Measurements from ENCODE around the gene CADPS.
A peak's percentile ranks its signal among the peaks of the same experiment; 100 is the strongest.

Gene CADPS

DNA sequence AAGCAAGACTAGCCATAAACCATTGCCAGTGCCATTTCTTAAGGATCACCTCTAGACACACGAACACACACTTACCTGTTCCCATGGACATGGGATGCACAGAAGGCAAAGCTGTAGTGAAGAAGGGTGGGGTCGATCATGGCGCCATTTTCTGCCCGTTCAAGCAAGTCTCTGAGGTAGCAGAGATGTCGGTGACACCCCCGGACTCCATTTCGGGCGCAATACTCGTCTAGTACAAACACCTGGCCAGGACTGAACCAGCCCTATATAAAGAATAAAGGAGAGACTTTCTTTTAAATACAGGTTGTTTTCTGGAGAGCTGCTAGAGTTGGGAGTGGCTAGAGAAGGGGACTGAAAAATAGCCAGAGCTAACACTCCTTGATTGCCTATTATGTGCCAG is 342.4 kb downstream of the CADPS start:
- ATAC-seq = no peak
- TF ChIP-seq, protein P1, sequence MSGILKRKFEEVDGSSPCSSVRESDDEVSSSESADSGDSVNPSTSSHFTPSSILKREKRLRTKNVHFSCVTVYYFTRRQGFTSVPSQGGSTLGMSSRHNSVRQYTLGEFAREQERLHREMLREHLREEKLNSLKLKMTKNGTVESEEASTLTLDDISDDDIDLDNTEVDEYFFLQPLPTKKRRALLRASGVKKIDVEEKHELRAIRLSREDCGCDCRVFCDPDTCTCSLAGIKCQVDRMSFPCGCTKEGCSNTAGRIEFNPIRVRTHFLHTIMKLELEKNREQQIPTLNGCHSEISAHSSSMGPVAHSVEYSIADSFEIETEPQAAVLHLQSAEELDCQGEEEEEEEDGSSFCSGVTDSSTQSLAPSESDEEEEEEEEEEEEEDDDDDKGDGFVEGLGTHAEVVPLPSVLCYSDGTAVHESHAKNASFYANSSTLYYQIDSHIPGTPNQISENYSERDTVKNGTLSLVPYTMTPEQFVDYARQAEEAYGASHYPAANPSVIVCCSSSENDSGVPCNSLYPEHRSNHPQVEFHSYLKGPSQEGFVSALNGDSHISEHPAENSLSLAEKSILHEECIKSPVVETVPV (CRISPR knock-in tag; IDR thresholded peaks at IDR 0.05) = no peak
- TF ChIP-seq ZFP30 (CRISPR knock-in tag; IDR thresholded peaks at IDR 0.05) = no peak
- TF ChIP-seq, protein P2, sequence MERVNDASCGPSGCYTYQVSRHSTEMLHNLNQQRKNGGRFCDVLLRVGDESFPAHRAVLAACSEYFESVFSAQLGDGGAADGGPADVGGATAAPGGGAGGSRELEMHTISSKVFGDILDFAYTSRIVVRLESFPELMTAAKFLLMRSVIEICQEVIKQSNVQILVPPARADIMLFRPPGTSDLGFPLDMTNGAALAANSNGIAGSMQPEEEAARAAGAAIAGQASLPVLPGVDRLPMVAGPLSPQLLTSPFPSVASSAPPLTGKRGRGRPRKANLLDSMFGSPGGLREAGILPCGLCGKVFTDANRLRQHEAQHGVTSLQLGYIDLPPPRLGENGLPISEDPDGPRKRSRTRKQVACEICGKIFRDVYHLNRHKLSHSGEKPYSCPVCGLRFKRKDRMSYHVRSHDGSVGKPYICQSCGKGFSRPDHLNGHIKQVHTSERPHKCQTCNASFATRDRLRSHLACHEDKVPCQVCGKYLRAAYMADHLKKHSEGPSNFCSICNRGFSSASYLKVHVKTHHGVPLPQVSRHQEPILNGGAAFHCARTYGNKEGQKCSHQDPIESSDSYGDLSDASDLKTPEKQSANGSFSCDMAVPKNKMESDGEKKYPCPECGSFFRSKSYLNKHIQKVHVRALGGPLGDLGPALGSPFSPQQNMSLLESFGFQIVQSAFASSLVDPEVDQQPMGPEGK (CRISPR knock-in tag; IDR thresholded peaks at IDR 0.05; ENCODE audit: borderline replicate concordance) = no peak
- TF ChIP-seq, protein P3, sequence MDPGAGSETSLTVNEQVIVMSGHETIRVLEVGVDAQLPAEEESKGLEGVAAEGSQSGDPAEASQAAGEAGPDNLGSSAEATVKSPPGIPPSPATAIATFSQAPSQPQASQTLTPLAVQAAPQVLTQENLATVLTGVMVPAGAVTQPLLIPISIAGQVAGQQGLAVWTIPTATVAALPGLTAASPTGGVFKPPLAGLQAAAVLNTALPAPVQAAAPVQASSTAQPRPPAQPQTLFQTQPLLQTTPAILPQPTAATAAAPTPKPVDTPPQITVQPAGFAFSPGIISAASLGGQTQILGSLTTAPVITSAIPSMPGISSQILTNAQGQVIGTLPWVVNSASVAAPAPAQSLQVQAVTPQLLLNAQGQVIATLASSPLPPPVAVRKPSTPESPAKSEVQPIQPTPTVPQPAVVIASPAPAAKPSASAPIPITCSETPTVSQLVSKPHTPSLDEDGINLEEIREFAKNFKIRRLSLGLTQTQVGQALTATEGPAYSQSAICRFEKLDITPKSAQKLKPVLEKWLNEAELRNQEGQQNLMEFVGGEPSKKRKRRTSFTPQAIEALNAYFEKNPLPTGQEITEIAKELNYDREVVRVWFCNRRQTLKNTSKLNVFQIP (CRISPR knock-in tag; IDR thresholded peaks at IDR 0.05; ENCODE audit: borderline replicate concordance, low read depth) = no peak
- TF ChIP-seq GLIS3 (CRISPR knock-in tag; IDR thresholded peaks at IDR 0.05) = no peak
- TF ChIP-seq SNAI2 (CRISPR knock-in tag; IDR thresholded peaks at IDR 0.05) = no peak
- TF ChIP-seq, protein P4, sequence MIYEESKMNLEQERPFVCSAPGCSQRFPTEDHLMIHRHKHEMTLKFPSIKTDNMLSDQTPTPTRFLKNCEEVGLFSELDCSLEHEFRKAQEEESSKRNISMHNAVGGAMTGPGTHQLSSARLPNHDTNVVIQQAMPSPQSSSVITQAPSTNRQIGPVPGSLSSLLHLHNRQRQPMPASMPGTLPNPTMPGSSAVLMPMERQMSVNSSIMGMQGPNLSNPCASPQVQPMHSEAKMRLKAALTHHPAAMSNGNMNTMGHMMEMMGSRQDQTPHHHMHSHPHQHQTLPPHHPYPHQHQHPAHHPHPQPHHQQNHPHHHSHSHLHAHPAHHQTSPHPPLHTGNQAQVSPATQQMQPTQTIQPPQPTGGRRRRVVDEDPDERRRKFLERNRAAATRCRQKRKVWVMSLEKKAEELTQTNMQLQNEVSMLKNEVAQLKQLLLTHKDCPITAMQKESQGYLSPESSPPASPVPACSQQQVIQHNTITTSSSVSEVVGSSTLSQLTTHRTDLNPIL (CRISPR knock-in tag; IDR thresholded peaks at IDR 0.05; ENCODE audit: low read depth) = no peak
- no peak for TF ChIP-seq ZNF70 (CRISPR knock-in tag; IDR thresholded peaks at IDR 0.05)
- no peak for TF ChIP-seq ZNF8 (CRISPR knock-in tag; IDR thresholded peaks at IDR 0.05)
- no peak for TF ChIP-seq RARB (CRISPR knock-in tag; IDR thresholded peaks at IDR 0.05)
- no peak for TF ChIP-seq ISL1 (CRISPR knock-in tag; IDR thresholded peaks at IDR 0.05)
- no peak for TF ChIP-seq ARNTL (CRISPR knock-in tag; IDR thresholded peaks at IDR 0.05; ENCODE audit: borderline replicate concordance, low read depth)

DNA sequence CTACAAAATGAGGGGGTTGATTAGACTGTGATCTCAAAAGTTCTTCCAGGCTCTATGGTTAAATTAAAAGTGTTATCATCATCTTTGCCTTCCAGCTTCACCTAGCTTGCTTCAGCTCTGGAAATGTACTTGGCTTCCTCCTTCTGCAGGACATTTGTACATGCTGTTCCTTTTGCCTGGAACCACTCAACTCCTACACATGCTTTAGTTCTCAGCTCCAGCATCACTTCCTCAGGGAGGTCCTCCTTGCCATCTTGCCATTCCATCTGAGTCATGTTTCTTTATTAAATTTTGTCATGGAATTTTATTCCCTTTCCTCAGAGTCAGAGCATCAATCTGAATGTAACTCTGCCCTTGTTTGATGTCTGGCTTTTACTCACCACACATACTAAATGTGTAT is 343.2 kb downstream of the CADPS start:
- no peak for ATAC-seq
- TF ChIP-seq, protein P3 (CRISPR knock-in tag; IDR thresholded peaks at IDR 0.05; ENCODE audit: borderline replicate concordance, low read depth) = no peak
- peak; percentile 95 for TF ChIP-seq ZFP3 (CRISPR knock-in tag; IDR thresholded peaks at IDR 0.05)

DNA sequence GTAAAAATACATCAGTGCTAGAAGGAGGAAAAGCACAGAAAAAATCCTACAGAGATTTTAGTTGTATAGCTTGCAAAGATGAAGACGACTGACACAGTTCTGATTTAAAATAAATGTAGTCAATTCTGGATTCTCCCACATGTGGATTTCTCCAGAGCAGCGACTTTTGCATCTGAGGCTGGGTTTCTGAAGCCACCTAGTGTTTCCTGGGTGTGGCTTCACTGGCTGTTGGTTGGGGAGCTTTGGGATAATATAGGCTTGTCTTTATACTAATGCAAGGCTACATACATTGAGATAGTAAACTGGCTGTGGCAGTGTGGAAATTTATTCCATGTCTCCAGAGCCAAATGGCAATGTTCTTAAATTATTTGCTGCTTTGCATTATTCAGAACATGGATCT is 343.7 kb downstream of the CADPS start:
- no peak for ATAC-seq
- TF ChIP-seq BACH2 (CRISPR knock-in tag; IDR thresholded peaks at IDR 0.05; ENCODE audit: borderline replicate concordance) = no peak

DNA sequence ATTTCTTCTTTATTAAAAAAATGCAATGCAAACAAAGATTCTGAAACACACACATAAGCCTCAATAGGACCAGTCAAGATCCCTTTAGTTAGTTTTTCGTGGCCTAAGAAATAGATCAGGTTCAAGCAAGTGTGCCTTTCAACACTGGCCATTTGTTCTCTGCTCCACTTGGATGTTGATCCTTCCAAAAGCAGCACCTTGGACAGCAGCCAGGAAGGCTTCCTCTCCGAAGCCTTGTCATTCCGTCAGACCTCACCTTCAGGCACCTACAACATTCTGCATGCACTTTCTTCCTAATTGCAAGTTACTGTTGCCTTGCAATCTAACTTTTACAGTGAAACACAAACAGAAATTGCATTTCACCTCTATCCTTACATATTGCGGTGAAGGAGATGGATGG is 346.0 kb downstream of the CADPS start:
- TF ChIP-seq TCF4 (CRISPR knock-in tag; IDR thresholded peaks at IDR 0.05; ENCODE audit: borderline replicate concordance) (no peak), ZNF8 (CRISPR knock-in tag; IDR thresholded peaks at IDR 0.05) (no peak), ZFP3 (CRISPR knock-in tag; IDR thresholded peaks at IDR 0.05) (no peak), ISL1 (CRISPR knock-in tag; IDR thresholded peaks at IDR 0.05) (no peak), SNAI2 (CRISPR knock-in tag; IDR thresholded peaks at IDR 0.05) (no peak), BACH2 (CRISPR knock-in tag; IDR thresholded peaks at IDR 0.05; ENCODE audit: borderline replicate concordance) (no peak), PPARA (CRISPR knock-in tag; IDR thresholded peaks at IDR 0.05; ENCODE audit: borderline replicate concordance) (no peak), RARB (CRISPR knock-in tag; IDR thresholded peaks at IDR 0.05) (no peak), CSDC2 (CRISPR knock-in tag; IDR thresholded peaks at IDR 0.05) (no peak), ARNTL (CRISPR knock-in tag; IDR thresholded peaks at IDR 0.05; ENCODE audit: borderline replicate concordance, low read depth) (no peak), ESRRG (CRISPR knock-in tag; IDR thresholded peaks at IDR 0.05) (no peak), ZFP30 (CRISPR knock-in tag; IDR thresholded peaks at IDR 0.05) (no peak), TOX (CRISPR knock-in tag; IDR thresholded peaks at IDR 0.05; ENCODE audit: borderline replicate concordance) (no peak), ZC3H10 (CRISPR knock-in tag; IDR thresholded peaks at IDR 0.05) (no peak)
- TF ChIP-seq, protein P5, sequence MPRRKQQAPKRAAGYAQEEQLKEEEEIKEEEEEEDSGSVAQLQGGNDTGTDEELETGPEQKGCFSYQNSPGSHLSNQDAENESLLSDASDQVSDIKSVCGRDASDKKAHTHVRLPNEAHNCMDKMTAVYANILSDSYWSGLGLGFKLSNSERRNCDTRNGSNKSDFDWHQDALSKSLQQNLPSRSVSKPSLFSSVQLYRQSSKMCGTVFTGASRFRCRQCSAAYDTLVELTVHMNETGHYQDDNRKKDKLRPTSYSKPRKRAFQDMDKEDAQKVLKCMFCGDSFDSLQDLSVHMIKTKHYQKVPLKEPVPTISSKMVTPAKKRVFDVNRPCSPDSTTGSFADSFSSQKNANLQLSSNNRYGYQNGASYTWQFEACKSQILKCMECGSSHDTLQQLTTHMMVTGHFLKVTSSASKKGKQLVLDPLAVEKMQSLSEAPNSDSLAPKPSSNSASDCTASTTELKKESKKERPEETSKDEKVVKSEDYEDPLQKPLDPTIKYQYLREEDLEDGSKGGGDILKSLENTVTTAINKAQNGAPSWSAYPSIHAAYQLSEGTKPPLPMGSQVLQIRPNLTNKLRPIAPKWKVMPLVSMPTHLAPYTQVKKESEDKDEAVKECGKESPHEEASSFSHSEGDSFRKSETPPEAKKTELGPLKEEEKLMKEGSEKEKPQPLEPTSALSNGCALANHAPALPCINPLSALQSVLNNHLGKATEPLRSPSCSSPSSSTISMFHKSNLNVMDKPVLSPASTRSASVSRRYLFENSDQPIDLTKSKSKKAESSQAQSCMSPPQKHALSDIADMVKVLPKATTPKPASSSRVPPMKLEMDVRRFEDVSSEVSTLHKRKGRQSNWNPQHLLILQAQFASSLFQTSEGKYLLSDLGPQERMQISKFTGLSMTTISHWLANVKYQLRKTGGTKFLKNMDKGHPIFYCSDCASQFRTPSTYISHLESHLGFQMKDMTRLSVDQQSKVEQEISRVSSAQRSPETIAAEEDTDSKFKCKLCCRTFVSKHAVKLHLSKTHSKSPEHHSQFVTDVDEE (CRISPR knock-in tag; IDR thresholded peaks at IDR 0.05) = no peak
- TF ChIP-seq, protein P3 (CRISPR knock-in tag; IDR thresholded peaks at IDR 0.05; ENCODE audit: borderline replicate concordance, low read depth) = no peak
- TF ChIP-seq, protein P2 (CRISPR knock-in tag; IDR thresholded peaks at IDR 0.05; ENCODE audit: borderline replicate concordance) = no peak
- peak; percentile 47; the same call in 1 of the 3 replicates for ATAC-seq
